Hematopoietic multipotent progenitor cell treated with erythropoietin and hydrocortisone succinate and interleukin-3 and kit ligand, for 6 days (in vitro differentiated cells): ENCODE measurements around the gene ATP10D.

Experiments
- DNase-seq: peaks from one replicate; pipeline ENCODE4 v3.0.0-alpha.2; 2015

ATP10D gene

DNA sequence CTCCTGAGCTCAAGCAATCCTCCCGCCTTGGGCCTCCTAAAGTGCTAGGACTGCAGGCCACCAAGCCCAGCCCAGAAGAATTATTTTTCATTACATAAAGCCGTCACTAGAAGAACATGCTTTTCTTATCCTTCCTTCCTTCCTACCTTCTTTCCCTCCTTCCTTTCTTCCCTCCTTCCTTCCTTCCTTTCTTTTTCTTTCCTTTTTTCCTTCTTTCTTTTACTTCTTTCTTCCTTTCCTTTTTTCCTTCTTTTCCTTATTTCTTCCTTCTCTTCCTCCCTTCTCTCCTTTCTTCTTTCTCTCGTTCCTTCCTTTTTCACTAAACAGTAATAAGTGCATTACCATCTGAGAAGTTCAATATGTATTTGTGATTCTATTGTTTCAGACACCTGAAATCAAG is 121.4 kb downstream of the ATP10D start:
- no peak for DNase-seq

DNA sequence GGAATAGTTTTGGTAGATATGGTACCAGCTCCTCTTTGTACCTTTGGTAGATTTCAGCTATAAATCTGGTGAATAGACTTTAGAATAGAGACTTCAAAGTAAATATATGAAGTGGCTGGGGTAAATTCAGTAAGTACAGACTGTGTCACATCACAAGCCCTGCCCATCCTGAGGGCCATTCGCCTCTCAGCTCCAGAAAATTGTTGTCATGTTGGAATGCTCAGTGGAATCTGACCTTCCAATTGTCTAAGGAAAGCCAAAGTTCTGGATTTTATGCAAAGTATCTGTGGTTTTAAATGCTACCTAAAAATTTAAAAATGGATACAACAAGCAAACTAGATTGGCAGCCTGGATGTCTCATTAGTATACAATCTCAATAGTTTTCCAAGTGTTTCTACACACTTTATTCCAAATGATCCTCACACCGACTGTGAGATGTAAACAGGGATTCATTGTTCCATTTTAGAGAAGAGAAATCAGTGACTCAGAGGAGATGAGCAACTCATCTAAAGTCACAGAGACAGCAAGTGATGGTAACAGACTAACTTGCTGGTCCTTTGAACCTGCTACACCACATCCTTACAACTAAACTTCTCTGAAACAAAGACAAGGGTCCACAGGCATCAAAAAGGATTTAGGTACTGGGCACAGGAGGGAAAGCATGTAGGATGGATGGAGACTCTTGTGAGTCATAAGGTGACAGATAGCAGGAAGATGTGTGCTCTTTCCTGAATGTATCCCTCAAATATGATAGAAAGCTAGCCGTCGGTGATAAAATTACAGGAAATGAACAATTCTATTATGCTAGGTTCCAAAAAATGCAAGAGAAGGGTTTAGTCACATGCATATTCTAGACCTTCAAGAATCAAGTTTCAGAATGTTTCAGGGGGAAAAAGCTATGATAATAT is 127.3 kb downstream of the ATP10D start:
- no peak for DNase-seq

- no peak for DNase-seq
Measured at GRCh38 chr4:47615385-47615784, 130.3 kb downstream of the ATP10D start.

GRCh38 chr4:47617607-47618006 is 132.5 kb downstream of the ATP10D start:
- DNase-seq, result no peak

DNA sequence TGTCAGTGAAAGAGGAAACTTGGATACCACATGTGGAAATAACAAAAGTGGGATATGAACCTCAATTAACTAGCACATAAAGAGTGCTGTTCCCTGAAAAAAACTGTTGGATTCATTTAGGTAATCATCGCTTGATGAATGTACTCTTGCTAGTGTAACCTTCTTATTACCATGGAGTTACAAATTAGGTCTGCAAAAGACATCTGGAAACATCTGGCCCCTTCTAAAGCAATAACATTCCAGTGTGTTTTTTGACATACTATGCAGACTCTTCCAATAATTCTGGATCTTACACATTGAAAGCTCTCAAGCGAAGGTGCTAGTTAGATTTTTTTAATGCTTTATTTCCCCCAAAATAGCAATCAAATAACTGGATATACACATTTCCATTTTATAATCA is 134.6 kb downstream of the ATP10D start:
- DNase-seq, result no peak

DNA sequence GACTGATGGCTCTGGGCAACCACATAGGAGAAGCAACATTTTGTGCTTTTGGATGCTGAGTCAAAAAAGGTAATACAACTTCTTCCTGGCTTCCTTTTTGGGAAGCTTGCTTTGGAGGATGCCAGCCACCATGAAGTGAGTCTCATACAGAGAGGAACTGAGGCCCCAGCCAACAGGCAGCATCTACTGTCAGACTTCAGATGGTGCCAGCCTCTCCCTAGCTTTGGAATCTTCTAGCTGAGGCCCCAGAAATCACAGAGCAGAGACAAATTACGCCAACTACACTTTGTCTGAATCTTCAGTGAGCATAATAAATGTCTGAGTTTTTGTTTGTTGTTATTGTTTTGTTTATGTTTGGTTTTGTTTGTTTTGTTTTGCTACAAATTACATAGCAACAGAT is 136.1 kb downstream of the ATP10D start:
- DNase-seq, result no peak

DNA sequence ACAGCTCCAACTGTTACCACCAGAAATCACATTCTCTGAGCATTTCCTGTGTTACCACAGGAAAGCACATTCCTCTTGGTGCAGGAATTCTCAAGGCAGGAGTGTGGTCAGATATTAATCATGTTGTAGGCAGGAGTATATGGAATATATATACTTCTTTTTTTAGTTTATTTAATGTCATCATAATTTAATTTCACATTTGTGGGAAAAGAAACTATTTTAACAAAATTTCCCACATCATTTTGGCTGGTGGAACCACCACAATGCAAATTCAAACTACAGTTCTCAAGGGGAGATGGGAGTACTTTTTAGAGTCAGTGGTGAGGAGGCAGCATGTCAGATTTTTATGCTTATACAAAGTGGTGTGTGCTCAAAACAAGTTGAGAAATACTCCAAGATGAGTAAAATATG is 139.0 kb downstream of the ATP10D start:
- no peak for DNase-seq

DNA sequence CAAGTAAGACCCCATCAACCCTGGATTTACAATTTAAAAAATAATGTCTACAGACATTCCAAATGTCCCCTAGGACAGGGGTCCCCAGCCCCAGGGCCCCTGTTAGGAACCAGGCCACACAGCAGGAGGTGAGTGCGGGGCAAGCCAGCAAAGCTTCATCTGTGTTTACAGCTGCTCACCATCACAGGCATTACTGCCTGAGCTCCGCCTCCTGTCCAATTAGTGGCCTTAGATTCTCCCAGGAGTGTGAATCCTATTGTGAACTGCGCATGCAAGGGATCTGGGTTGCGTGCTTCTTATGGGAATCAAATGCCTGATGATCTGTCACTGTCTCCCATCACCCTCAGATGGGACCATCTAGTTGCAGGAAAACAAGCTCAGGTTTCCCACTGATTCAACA is 146.1 kb downstream of the ATP10D start:
- no peak for DNase-seq

DNA sequence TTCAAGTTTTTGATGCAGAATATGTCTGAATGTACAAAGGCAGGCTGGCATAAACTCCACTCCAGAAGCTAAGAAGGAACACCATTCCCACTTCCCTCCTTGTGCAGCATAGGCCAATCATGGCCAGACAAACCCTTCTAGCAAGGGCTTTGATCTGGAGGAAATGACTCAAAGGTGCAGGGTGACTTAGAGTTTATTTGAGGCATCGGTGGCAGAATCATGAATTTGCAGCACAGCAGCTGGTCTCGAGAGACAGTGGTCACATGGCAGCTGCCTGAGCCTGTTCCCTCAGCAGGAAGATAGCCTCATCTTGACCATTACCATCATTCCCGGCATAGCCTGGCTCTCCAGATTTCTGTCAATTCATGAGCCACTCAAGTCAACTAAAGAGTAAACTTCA is 154.5 kb downstream of the ATP10D start:
- no peak for DNase-seq

DNA sequence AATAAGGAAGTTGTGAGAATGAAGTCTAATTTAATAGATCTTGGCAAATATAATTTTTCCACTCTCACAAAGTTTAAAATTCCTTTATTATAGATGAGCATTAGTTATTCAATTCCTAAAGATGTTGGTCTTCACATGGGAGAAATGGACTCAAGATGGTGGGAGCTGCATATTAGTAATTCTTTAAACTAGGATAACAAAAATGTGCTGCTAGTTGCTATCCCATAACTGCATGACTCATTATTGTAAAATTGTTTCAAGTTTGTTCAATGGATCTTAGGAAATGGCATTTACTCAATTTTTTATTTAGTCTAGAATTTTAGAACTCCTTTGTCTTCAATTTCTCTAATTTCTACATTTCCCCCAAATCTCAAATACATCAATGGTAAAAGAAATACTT is 155.8 kb downstream of the ATP10D start:
- DNase-seq, result no peak

- no peak for DNase-seq
Measured at GRCh38 chr4:47641755-47642154, 156.7 kb downstream of the ATP10D start.

DNA sequence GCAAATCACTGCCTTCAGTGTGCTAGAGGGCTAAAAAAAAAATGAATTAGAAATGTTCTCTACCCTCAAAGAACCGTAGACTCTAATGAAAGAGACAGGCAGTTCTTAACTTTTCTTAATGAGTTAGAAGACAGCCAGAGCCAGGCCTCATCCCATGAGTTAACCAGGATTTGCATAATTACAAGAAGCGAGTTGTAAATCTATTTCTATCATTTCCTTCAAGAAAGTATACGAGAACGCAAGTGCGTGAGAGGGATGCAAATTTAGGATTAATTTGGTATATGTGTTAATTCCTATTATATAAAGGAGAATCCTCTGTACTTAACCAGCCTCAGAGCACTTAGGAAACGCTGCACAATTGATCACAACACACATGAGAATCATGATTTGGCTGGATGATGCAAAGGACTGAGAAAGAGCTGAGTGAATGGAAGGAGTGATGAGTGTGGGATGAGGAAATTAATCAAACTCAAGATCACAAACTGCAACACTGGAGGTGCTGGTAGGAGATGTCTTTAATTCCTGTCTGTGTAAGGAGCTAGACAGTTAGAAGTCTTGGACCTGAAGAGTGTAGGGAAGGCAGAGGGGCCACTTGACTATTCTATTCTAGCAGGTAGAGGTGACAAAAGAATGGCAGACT is 157.2 kb downstream of the ATP10D start:
- DNase-seq, result no peak
